ENCODE measurements around the gene DCUN1D4.

- TF ChIP-seq CTCF (IDR thresholded peaks at IDR 0.05), result no peak
- TF ChIP-seq POLR2A (IDR thresholded peaks at IDR 0.05), result no peak
Measured at GRCh38 chr4:51853027-51853682, 10.2 kb downstream of the DCUN1D4 start.
